Cardiac fibroblast (primary cell): ENCODE data around the gene TTC27.
A peak's percentile ranks its signal among the peaks of the same experiment; 100 is the strongest.

ENCODE experiments used
- DNase-seq, 2 donors: peaks; one replicate each; pipeline versions ENCODE4 v3.0.0 to v3.0.0-alpha.2; 2010; ENCODE audit warnings: low read depth in 2 of 2
- H3K4me3 ChIP-seq, 2 donors: replicated peaks in 1 of 2; 1 replicate in 1 of 2; 2 replicates in 1 of 2; pipeline ENCODE4 v1.5.1; 2011; ENCODE audit warnings: low read depth in 2 of 2, low read length in 2 of 2, mild to moderate bottlenecking in 2 of 2, moderate library complexity in 1 of 2
- TF ChIP-seq, protein P1 (sequence below): IDR thresholded peaks from one replicate; pipeline ENCODE4 v1.5.1; 2011; ENCODE audit warnings: low read depth, mild to moderate bottlenecking, low read length, inconsistent platforms

TTC27 gene

DNA sequence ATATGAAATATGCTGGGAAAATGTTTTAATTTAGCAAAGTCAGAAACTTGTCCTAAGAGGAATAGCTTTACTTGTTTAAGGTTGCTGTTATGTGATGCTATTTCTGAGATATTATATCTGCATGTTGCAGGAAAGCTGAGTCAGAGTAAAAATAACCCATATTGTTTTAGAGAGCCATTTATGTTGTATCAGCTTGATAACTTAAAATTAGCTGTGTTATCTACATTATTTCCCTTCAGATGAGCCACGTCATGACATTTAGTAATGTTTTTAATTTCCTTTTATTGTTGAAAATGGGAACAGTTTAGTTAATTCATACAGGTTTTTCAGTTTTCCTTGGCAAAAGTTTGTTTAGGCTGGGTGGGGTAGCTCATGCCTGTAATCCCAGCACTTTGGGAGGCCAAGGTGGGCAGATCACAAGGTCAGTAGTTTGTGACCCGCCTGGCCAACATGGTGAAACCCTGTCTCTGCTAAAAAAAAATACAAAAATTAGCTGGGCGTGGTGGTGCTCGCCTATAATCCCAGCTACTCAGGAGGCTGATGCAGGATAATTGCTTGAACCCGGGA, 55.8 kb downstream of the TTC27 start:
- no peak overlapping the region for H3K4me3 ChIP-seq
- DNase-seq: peak in 1 of 2 donors; percentile 39
- TF ChIP-seq, protein P1, sequence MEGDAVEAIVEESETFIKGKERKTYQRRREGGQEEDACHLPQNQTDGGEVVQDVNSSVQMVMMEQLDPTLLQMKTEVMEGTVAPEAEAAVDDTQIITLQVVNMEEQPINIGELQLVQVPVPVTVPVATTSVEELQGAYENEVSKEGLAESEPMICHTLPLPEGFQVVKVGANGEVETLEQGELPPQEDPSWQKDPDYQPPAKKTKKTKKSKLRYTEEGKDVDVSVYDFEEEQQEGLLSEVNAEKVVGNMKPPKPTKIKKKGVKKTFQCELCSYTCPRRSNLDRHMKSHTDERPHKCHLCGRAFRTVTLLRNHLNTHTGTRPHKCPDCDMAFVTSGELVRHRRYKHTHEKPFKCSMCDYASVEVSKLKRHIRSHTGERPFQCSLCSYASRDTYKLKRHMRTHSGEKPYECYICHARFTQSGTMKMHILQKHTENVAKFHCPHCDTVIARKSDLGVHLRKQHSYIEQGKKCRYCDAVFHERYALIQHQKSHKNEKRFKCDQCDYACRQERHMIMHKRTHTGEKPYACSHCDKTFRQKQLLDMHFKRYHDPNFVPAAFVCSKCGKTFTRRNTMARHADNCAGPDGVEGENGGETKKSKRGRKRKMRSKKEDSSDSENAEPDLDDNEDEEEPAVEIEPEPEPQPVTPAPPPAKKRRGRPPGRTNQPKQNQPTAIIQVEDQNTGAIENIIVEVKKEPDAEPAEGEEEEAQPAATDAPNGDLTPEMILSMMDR: no peak

DNA sequence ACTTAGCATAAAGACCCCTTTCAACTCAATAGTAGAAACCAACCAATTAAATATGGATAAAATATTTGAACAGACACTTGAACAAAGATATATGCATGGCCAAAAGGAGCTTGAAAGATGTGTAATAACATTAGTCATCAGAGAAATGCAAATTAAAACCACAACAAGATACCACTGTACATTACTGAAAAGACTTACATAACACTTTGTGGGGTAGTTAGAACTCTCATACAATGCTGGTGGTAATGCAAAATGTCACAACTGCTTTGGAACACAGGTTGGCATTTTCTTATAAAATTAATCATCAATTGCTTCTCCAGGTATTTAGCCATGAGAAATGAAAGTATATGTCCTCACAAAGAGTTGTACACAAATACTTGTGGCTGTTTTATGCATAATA, 60.7 kb downstream of the TTC27 start:
- H3K4me3 ChIP-seq: no peak overlapping the region
- DNase-seq: peak; percentile 52 to 67
- TF ChIP-seq, protein P1: no peak

DNA sequence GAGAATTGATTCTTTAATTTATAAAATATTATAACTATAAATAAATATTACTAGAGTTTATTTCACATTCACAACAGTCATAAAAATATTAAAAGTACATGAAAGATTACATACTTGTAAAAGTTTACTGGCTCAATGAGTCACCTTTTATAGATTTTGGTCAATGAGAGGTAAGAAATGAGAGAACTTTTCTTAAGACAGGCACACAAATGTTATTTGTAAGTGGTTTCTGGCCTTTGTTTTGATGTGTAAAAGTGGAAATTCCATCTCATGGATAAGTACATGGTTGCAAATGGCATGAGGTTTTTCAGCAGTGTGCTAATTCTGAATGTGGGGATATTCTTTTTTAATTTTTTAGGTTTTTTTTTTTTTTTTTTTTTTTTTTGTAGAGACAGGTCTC, 63.8 kb downstream of the TTC27 start:
- H3K4me3 ChIP-seq: no peak overlapping the region
- TF ChIP-seq, protein P1: no peak

DNA sequence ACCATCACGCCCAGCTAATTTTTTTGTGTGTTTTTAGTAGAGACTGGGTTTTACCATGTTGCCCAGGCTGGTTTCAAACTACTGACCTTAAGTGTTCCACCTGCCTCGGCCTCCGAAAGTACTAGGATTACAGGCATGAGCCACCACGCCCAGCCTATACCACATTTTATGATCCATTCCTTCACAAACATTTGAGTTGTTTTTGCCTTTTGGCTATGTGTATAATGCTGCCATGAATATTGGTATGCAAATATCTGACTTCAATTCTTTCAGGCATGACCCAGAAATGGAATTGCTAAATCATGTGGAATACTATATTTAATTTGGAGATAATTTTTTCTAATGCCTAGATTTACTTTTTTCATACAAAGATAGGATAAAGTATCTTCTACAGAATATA, 68.6 kb downstream of the TTC27 start:
- no peak overlapping the region for H3K4me3 ChIP-seq
- TF ChIP-seq, protein P1: no peak
- DNase-seq: no peak

More for the DNA sequence above, 63.8 kb downstream of the TTC27 start:
- DNase-seq: no peak

DNA sequence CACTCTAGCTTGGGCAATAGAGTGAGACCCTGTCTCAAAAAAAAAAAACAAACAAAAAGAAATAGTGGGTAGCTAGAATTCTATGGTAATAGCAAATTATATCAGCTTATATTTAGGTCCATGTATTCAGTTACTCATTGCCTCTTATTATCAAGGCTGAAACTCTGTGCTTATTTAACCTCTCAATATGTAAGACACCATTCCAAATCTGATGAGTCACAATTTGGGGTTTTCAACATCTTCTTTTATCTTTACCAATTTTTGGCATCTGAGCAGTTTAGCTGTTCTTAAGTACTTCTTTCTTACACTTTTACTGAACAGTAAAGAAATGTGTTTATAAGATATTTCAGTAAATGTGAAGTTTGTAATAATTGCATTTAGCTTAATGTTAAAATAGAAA, 69.3 kb downstream of the TTC27 start:
- TF ChIP-seq, protein P1: no peak
- DNase-seq: peak; percentile 82
- no peak overlapping the region for H3K4me3 ChIP-seq

DNA sequence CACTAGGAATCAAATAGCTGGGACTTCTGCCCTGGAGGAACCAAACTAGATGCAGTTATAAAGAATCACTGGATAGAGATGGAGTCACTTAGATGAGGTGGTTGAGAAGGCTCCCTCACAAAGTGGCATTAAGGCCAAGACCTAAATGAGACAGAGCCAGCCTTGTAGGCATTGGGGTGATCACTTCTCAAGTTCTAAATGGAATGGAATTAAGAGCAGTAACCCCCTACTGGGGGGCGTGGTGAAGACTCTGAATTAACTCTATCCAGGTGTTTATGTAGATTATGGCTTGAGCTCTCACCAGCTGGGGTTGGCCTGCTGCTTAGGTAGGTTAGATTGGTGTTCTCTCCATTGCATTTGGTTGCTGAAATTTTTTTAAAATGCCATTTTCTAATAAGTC, 71.3 kb downstream of the TTC27 start:
- no peak for DNase-seq
- H3K4me3 ChIP-seq: no peak overlapping the region
- TF ChIP-seq, protein P1: no peak

DNA sequence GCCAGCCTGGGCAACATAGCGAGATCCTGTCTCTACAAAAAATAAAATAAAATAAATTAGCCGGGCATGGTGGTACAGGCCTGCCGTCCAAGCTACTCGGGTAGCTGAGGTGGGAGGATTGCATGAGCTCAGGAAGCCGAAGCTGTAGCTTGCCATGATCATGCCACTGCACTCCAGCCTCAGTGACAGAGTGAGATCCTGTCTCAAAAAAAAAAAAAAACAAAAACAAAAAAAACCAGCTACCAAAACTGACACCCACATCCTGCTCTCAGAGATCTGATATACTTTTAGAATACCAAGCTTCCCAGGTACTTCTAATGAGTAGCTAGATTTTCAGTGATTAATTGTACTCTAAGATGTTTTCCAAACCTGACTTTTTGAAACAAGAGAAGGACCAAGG, 74.0 kb downstream of the TTC27 start:
- TF ChIP-seq, protein P1: no peak
- no peak overlapping the region for H3K4me3 ChIP-seq
- DNase-seq: no peak
